ENCODE data around the gene DIP2C. TPM values are rescaled to one million over a fixed set of nuclear protein-coding genes. Genes with fewer than 3 reads are reported as not detected.

The DIP2C gene, protein sequence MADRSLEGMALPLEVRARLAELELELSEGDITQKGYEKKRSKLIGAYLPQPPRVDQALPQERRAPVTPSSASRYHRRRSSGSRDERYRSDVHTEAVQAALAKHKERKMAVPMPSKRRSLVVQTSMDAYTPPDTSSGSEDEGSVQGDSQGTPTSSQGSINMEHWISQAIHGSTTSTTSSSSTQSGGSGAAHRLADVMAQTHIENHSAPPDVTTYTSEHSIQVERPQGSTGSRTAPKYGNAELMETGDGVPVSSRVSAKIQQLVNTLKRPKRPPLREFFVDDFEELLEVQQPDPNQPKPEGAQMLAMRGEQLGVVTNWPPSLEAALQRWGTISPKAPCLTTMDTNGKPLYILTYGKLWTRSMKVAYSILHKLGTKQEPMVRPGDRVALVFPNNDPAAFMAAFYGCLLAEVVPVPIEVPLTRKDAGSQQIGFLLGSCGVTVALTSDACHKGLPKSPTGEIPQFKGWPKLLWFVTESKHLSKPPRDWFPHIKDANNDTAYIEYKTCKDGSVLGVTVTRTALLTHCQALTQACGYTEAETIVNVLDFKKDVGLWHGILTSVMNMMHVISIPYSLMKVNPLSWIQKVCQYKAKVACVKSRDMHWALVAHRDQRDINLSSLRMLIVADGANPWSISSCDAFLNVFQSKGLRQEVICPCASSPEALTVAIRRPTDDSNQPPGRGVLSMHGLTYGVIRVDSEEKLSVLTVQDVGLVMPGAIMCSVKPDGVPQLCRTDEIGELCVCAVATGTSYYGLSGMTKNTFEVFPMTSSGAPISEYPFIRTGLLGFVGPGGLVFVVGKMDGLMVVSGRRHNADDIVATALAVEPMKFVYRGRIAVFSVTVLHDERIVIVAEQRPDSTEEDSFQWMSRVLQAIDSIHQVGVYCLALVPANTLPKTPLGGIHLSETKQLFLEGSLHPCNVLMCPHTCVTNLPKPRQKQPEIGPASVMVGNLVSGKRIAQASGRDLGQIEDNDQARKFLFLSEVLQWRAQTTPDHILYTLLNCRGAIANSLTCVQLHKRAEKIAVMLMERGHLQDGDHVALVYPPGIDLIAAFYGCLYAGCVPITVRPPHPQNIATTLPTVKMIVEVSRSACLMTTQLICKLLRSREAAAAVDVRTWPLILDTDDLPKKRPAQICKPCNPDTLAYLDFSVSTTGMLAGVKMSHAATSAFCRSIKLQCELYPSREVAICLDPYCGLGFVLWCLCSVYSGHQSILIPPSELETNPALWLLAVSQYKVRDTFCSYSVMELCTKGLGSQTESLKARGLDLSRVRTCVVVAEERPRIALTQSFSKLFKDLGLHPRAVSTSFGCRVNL (N-terminal part only)
- total RNA-seq (2012; rRNA removed) = 12.9 and 17.7 TPM in 2 replicates

DNA sequence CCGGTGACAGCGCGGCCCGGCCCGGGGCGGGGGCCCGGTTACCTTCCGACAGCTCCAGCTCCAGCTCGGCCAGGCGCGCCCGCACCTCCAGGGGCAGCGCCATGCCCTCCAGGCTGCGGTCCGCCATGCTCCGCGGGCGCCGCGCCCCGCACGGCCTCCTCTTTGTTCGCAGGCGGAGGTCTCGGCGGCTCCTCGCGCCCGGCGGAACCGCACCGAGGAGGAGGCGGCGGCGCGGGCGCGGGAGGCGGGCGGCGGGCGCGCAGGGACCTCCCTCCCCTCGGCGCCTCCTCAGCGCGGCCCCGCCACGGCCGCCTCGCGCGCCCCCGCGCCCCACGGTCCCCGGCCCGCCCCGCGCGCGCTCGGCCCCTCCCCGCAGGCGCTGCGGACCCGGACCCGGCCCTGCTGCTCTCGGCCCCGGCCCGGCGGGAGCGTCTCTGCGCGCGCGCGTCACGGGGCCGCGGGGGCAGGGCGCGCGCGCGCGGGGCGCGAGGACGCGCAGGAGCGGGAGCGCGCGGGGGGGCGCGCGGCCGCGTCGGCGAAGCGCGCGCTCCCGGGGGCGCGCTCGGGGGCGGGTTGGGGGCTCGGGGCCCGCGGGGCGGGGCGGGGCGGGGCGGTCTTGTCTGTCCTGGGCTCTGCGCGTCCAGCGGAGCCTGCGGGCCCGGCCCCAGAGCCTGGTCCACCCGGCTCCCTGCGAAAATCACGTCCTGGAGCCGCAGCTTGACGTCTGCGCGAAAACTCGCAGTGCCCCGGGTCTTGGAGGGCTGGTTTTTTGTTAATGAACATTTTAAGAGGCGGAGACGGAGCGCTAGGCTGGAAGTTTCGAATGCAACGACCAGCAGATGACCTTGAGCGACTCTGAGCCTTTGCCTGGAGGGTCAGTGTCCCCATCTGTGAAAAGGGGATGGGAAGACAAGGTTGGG lies at the start of gene DIP2C:
Gene DIP2C (minus strand): TSS at position 217 of the 920 bp plus-strand sequence. CDS start 90 bp downstream, at position 127.
- no peaks in the 10 kb centered on the region for H3K9me3 ChIP-seq (replicated peaks; ENCODE audit: low read length)
- peak within 1 kb of the TSS; percentile 89 for H3K9ac ChIP-seq (ENCODE audit: low read depth, low read length)
- H3K36me3 ChIP-seq (ENCODE audit: insufficient read depth, low read length) = no peaks in the 10 kb centered on the region
- peaks cover 10% of the 10 kb centered on the region for H3K27me3 ChIP-seq (ENCODE audit: control insufficient read depth, insufficient read depth, low read length)
- peaks cover 20% of the 10 kb centered on the region for H3K4me1 ChIP-seq (ENCODE audit: control insufficient read depth, insufficient read depth, low read length)
- H3K4me2 ChIP-seq (ENCODE audit: low read length) = peak within 1 kb of the TSS; percentile 91
- H3K4me3 ChIP-seq (ENCODE audit: low read length) = peak within 1 kb of the TSS; percentile 87

DNA sequence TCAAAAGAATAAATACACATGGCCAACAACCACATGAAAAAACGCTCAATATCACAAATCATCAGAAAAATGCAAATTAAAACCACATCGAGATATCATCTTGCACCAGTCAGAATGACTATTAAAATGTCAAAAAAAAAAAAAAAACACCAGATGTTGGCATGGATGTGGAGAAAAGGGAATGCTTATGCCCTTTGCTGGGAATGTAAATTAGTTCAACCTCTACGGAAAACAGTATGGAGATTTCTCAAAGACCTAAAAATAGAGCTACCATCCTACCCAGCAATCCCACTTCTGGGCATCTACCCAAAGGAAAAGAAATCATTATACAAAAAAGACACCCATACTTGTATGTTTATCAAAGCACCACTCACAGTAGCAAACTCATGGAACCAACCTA lies 45.0 kb upstream of the DIP2C start:
- no peak overlapping the region for H3K9ac ChIP-seq (ENCODE audit: low read depth, low read length)
- no peak overlapping the region for H3K4me2 ChIP-seq (ENCODE audit: low read length)
- H3K4me1 ChIP-seq (ENCODE audit: control insufficient read depth, insufficient read depth, low read length) = no peaks in the 10 kb centered on the region
- H3K9me3 ChIP-seq (replicated peaks; ENCODE audit: low read length) = no peaks in the 10 kb centered on the region
- no peak overlapping the region for H3K4me3 ChIP-seq (ENCODE audit: low read length)
- H3K27me3 ChIP-seq (ENCODE audit: control insufficient read depth, insufficient read depth, low read length) = peaks cover 20% of the 10 kb centered on the region
- no peaks in the 10 kb centered on the region for H3K36me3 ChIP-seq (ENCODE audit: insufficient read depth, low read length)

DNA sequence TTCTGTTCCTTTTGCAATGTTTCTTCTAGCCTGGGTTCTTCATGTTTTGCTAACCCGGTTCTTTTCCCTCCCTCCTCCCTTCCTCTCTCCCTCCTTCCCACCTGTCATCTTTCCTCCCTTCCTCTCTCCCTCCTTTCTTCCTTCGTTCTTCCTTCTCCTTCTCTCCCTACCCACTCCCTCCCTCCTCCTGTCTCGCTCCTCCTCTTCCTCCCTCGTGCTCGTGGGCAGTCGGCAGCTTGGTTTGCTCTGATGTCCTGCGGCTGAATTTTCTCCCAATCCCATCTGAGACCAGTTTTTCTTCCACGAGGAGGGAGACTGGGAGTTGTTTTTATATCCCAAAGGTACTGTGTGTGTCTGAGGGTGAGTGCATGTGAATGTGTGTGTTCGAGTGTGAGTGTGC lies 43.6 kb upstream of the DIP2C start:
- H3K27me3 ChIP-seq (ENCODE audit: control insufficient read depth, insufficient read depth, low read length) = peaks cover 23% of the 10 kb centered on the region
- H3K9me3 ChIP-seq (replicated peaks; ENCODE audit: low read length) = no peaks in the 10 kb centered on the region

DNA sequence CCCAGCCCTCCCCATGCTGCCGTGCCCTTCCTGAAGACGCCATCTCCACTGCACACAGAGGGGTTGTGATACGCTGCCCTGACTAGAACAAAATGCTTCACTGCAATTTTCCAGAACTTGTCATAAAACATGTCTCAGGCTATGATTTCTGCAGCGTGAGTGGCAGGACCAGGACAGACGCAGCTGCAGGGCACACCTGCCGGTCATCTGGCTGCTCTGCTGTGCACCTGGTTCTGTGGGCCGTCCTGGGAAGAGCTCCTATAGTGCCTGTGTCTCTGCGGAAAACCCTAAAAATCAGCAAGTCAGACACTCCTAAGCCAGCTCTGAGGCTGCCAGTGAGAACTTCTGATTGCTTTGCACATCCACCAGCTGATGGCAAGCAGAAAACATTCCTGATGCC lies 39.7 kb upstream of the DIP2C start:
- Histone ChIP-seq H3K4me1 (ENCODE audit: control insufficient read depth, insufficient read depth, low read length) (no peaks in the 10 kb centered on the region), H3K9ac (ENCODE audit: low read depth, low read length) (no peak overlapping the region), H3K4me3 (ENCODE audit: low read length) (no peak overlapping the region), H3K36me3 (ENCODE audit: insufficient read depth, low read length) (no peaks in the 10 kb centered on the region), H3K4me2 (ENCODE audit: low read length) (no peak overlapping the region), H3K27me3 (ENCODE audit: control insufficient read depth, insufficient read depth, low read length) (peaks cover 46% of the 10 kb centered on the region), H3K9me3 (replicated peaks; ENCODE audit: low read length) (no peaks in the 10 kb centered on the region)

More for the DNA sequence above, 43.6 kb upstream of the DIP2C start:
- Histone ChIP-seq H3K4me1 (ENCODE audit: control insufficient read depth, insufficient read depth, low read length) (no peaks in the 10 kb centered on the region), H3K4me3 (ENCODE audit: low read length) (no peak overlapping the region), H3K4me2 (ENCODE audit: low read length) (no peak overlapping the region), H3K36me3 (ENCODE audit: insufficient read depth, low read length) (no peaks in the 10 kb centered on the region), H3K9ac (ENCODE audit: low read depth, low read length) (no peak overlapping the region)

DNA sequence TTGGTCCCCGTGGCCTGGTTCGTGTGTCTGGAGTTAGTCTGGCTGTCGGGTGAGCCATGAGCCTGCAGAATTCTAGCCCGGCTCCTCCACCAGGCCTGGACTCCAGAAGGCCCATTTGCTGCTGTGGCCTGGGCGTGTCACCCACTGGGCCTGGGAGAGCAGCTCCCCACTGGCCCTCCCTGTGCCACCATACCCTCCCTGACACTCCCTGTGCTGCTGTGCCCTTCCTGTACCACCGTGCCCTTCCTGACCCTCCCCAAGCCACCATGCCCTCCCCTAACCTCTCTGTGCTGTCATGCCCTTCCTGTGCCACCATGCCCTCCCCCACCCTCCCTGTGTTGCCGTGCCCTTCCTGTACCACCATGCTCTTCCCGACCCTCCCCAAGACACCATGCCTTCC lies 39.1 kb upstream of the DIP2C start:
- Histone ChIP-seq H3K36me3 (ENCODE audit: insufficient read depth, low read length) (no peaks in the 10 kb centered on the region), H3K4me3 (ENCODE audit: low read length) (no peak overlapping the region), H3K27me3 (ENCODE audit: control insufficient read depth, insufficient read depth, low read length) (peaks cover 45% of the 10 kb centered on the region), H3K9me3 (replicated peaks; ENCODE audit: low read length) (no peaks in the 10 kb centered on the region), H3K4me1 (ENCODE audit: control insufficient read depth, insufficient read depth, low read length) (no peaks in the 10 kb centered on the region), H3K9ac (ENCODE audit: low read depth, low read length) (no peak overlapping the region), H3K4me2 (ENCODE audit: low read length) (no peak overlapping the region)

DNA sequence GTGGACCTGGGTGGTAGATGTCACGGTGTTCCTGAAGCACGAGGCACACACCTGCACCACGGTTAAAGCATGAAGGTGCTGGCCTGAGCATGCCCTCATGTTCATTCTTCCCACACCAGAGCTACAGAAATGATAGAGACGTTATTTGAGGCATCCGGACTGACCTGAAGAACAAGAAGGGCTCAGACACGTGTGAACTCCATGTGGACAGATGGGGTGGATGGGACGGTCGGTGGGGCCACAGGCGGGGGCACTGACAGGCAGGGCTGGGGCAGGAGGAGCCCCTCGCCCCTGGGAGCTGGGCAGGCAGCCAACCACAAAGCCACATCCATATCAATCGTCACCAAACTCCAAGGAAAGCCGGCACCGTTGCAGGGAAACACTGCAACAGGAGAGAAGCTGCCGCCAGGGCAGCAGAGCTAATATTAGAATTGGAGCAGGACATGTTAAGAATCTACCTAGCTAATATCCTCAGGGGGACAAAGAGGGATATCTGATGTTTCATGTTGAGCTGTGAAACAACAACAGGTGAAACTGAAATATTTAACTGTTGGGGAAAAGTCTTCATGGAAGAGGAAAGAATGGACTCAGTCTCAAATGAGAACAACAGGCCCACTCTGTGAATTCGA lies 37.8 kb upstream of the DIP2C start:
- no peak overlapping the region for H3K4me3 ChIP-seq (ENCODE audit: low read length)
- no peak overlapping the region for H3K9ac ChIP-seq (ENCODE audit: low read depth, low read length)
- H3K36me3 ChIP-seq (ENCODE audit: insufficient read depth, low read length) = no peaks in the 10 kb centered on the region
- H3K27me3 ChIP-seq (ENCODE audit: control insufficient read depth, insufficient read depth, low read length) = peaks cover 34% of the 10 kb centered on the region
- H3K4me2 ChIP-seq (ENCODE audit: low read length) = no peak overlapping the region
- no peaks in the 10 kb centered on the region for H3K4me1 ChIP-seq (ENCODE audit: control insufficient read depth, insufficient read depth, low read length)
- no peaks in the 10 kb centered on the region for H3K9me3 ChIP-seq (replicated peaks; ENCODE audit: low read length)

DNA sequence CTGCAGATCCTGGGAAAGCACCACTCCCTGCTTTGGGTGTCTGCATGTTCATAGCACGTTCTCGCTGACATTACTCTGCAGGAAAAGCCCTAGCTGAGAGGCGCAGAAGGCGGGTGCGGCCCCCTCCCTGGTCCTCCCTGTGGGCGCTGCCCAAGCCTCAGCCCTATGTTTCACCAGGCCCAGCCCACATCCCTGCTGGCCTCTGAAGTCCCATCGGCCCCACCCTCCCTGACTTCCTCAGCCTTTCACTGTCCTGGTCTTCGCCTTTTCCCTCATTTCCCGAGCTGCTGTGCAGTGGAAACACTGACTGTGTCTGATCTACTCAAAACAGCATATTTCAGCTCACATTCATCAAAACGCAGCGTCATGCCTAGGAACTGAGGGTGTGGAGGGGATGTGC lies 36.3 kb upstream of the DIP2C start:
- no peaks in the 10 kb centered on the region for H3K36me3 ChIP-seq (ENCODE audit: insufficient read depth, low read length)

DNA sequence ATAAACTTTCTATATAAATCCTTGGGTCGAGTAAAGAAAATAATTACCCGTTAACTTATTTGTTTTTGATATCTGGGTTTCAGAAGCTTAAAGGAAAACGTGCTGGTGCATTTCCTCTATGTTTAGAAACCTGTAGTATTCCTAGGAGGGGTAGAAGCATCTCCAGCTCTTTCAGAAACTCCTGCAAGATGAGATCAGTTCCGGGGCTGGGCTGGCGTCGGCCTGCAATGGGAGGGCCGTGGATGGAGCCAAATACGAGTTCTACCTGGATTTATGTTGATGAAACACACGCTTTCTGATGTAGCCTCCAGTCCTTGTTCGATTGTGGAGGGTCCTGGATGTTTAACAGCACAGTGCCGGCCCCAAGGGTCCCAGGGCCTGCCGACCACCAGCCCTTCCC lies 35.8 kb upstream of the DIP2C start:
- Histone ChIP-seq H3K9ac (ENCODE audit: low read depth, low read length) (no peak overlapping the region), H3K4me2 (ENCODE audit: low read length) (no peak overlapping the region), H3K4me3 (ENCODE audit: low read length) (no peak overlapping the region), H3K27me3 (ENCODE audit: control insufficient read depth, insufficient read depth, low read length) (peaks cover 36% of the 10 kb centered on the region), H3K9me3 (replicated peaks; ENCODE audit: low read length) (no peaks in the 10 kb centered on the region), H3K36me3 (ENCODE audit: insufficient read depth, low read length) (no peaks in the 10 kb centered on the region), H3K4me1 (ENCODE audit: control insufficient read depth, insufficient read depth, low read length) (no peaks in the 10 kb centered on the region)

More for the DNA sequence above, 36.3 kb upstream of the DIP2C start:
- H3K27me3 ChIP-seq (ENCODE audit: control insufficient read depth, insufficient read depth, low read length) = peaks cover 34% of the 10 kb centered on the region
- H3K9ac ChIP-seq (ENCODE audit: low read depth, low read length) = no peak overlapping the region
- H3K4me2 ChIP-seq (ENCODE audit: low read length) = no peak overlapping the region
- H3K4me1 ChIP-seq (ENCODE audit: control insufficient read depth, insufficient read depth, low read length) = no peaks in the 10 kb centered on the region
- H3K4me3 ChIP-seq (ENCODE audit: low read length) = no peak overlapping the region
- H3K9me3 ChIP-seq (replicated peaks; ENCODE audit: low read length) = no peaks in the 10 kb centered on the region

DNA sequence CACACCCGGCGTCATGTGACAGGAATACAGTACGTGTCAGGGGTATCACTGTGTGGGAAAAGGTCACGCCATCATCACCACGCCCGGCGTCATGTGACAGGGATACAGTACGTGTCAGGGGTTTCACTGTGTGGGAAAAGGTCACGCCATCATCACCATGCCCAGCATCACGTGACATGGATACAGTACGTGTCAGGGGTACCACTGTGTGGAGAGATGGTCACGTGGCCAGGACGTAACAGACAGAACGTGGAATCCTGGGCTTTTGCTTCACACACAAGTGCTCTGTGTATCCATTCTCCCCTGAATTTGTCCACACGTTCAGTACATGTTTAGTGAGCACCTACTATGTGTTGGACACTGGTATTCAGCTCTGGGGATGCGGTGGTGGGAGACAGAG lies 34.5 kb upstream of the DIP2C start:
- no peaks in the 10 kb centered on the region for H3K36me3 ChIP-seq (ENCODE audit: insufficient read depth, low read length)
- no peaks in the 10 kb centered on the region for H3K4me1 ChIP-seq (ENCODE audit: control insufficient read depth, insufficient read depth, low read length)
- no peak overlapping the region for H3K4me2 ChIP-seq (ENCODE audit: low read length)
- H3K4me3 ChIP-seq (ENCODE audit: low read length) = no peak overlapping the region
- H3K27me3 ChIP-seq (ENCODE audit: control insufficient read depth, insufficient read depth, low read length) = peaks cover 28% of the 10 kb centered on the region
- H3K9me3 ChIP-seq (replicated peaks; ENCODE audit: low read length) = no peaks in the 10 kb centered on the region
- no peak overlapping the region for H3K9ac ChIP-seq (ENCODE audit: low read depth, low read length)
